Stimulated activated CD4-positive, alpha-beta T cell treated with anti-CD3 and anti-CD28 coated beads, Interleukin-4, amount 100 ng/mL, for 4 hours (primary cell): ENCODE data around the gene TJP1.
"Not testable (repeated sequence)": the region's sequence is repeated elsewhere in the genome, so short reads cannot be mapped to it uniquely, and the experiment has no call there.

ENCODE experiments used
- DNase-seq, 2 experiments: peaks; one replicate each; pipeline ENCODE4 v3.0.0-alpha.2; 2020

The TJP1 gene

DNA sequence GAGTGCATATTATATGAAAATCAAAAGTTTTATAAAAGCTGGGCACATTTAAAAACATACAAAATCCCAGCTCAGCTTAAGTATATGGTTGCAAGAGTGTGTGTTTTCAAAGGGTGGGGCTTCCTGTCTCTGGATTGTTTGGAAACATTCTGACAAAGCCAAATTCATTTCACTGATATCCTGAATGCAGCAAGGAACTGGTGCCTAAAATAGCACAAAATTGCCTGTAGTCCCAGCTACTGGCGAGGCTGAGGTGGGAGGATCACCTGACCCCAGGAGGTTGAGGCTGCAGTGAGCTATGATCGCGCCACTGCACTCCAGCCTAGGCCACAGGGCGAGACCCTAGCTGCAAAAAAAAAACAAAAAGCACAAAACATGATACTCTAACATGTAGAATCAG is 13.0 kb upstream of the TJP1 start:
- DNase-seq = no peak

GRCh38 chr15:29832709-29833108 is 10.4 kb upstream of the TJP1 start:
- DNase-seq = no peak

GRCh38 chr15:29826908-29827820 is 4.9 kb upstream of the TJP1 start:
- no peak for DNase-seq

DNA sequence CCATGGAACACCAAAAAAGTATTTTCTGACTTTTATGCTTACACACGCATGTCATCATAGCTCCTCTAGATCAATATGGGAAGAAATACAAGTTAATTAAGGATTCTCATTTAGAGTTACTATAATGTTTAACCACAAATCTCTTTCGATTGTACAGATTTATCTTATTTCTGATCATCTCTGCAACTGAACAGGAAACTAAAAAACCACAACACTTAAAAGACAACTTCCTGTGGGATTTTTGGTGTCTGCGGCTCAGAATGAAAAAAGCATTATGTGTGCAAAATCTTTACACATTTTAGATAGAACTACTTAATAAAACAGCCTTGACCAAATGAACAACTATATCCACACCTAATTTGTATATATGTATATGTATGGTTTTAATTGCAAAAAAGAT is 3.0 kb upstream of the TJP1 start:
- no peak for DNase-seq

GRCh38 chr15:29822684-29823459 is 604 bp upstream of the TJP1 start:
- no peak for DNase-seq

DNA sequence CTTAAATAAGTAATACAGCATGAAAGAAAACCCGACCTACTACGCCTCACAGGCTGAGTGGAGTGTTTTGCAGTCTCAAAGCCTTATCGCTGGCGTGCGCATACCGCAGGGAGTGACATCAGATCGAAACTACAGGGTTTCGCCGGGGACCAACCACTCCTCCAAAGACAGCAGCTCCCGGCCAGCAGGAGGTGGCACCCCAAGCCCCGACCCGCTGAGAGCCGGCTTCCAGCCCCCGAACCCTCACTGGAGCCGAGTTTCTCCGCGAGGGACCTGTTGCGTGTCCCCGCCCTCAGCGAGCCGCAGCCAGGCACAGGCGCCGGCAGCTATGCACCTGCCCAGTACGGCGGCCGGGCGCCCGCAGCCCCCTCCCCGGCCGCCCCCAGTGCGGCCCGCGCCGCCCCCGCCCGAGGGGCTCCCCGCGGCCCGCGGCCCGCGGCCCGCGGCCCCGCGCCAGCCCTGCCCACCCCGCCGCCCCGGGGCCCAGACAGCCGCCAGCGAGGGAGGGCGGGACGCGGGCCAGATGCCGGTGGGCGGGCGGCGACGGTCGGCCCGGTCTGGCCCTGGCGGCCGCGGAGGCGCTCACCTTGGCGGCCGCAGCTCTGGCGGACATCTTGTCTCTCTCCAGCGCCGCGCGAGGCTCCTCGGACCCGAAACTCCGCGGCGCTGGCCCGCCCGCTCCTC is 710 bp downstream of the TJP1 start:
- peak in 1 of 2 experiments; percentile 5 for DNase-seq

GRCh38 chr15:29820394-29821154 is 1.7 kb downstream of the TJP1 start:
- DNase-seq = no peak

DNA sequence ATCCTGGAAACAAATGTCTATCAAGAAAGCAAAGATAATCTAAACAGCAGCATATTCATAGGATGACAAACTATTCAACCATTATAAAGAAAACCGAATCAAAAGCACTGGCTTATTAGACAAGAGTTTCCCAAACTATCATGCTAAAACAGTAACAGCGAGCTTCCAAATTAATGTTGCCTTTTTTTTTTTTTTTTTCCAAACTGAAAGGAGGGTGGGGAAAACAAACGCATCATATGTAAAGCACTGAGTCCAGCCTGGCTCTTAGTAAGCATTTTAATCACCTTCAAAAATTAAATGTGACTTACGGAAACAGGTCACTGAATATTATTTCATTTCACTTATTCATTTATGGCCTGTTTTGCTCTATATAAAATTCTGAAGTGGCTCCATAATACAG is 2.3 kb downstream of the TJP1 start:
- DNase-seq = no peak

GRCh38 chr15:29818141-29818540 is 4.1 kb downstream of the TJP1 start:
- no peak for DNase-seq

DNA sequence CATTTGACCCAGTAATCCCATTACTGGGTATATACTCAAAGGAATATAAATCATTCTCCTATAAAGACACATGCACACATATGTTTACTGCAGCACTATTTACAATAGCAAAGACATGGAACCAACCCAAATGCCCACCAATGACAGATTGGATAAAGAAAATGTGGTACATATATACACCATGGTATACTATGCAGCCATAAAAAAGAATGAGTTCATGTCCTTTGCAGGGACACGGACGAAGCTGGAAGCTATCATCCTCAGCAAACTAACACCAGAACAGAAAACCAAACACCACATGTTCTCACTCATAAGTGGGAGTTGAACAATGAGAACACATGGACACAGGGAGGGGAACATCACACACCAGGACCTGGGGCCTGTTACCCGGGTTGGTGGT is 4.8 kb downstream of the TJP1 start:
- not testable (repeated sequence) for DNase-seq

- no peak for DNase-seq
Measured at GRCh38 chr15:29815000-29815710, 7.1 kb downstream of the TJP1 start.

DNA sequence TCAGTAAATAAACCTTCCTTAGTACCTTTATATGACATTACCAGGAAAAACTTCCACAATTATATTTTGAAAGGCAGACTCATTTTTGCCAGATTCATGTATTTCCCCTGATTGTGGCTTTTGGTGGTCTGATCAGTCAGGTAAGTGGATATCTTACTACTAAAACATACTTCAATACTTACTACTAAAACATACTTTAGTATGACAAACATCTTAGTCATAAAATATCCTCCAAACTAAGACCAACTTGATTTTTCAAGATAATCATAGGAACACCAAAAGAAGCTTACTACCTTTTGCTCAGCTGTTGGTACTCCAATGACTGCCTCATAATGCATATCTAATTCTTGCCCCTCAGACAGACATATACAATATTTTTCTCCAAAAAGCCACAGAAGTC is 9.3 kb downstream of the TJP1 start:
- DNase-seq = no peak

GRCh38 chr15:29812384-29812694 is 9.9 kb downstream of the TJP1 start:
- DNase-seq = no peak

DNA sequence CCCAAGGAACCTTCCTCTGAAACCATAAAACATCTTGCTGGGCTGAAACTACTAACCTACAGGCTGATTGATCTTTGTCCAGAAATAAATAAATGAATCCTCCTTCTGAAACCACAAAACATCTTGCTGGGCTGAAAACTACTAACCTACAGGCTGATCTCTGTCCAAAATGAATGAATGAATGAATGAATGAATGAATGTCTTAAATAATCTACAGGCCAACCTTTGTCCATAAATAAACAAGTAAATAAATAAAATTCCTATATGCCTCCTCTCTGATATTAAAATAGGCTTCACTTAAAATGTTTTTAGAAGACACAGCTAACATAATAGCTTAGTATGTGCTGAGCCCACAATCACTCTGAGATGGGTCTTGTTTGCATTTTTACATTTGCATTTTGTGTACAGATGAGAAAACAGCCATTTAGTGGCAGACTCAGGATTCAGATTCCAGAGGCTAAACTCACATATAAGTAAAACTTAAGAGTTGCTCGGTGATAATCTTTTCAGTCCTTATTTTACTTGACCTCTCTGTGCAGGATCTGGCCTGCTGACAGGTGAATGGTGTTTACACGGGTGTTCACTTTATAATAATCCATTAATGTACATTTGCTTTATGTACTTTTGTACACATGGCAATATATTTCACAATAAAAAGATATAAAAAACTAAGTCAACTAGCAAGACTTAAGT is 10.4 kb downstream of the TJP1 start:
- DNase-seq = no peak

DNA sequence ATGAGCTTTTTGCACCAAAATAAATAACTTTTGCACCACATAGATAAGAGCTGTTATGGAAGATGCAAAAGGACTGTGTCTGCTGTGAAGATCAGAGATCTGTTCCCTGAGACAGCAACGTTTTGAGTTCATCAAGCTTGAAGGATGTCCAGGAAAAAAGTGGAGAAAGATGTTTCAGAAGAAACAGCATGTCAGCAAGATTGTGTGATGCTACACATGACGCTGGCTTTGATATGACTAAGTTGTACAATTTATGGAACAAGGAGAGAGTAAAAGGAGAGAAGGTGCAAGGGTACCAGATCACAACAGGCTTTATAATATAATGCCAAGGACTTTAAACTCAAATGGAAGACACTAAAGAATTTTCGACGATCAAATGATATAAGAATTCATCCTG is 16.6 kb downstream of the TJP1 start:
- DNase-seq = no peak

- no peak for DNase-seq
Measured at GRCh38 chr15:29805043-29805707, 17.1 kb downstream of the TJP1 start.

- DNase-seq = no peak
Measured at GRCh38 chr15:29802411-29802810, 19.9 kb downstream of the TJP1 start.

DNA sequence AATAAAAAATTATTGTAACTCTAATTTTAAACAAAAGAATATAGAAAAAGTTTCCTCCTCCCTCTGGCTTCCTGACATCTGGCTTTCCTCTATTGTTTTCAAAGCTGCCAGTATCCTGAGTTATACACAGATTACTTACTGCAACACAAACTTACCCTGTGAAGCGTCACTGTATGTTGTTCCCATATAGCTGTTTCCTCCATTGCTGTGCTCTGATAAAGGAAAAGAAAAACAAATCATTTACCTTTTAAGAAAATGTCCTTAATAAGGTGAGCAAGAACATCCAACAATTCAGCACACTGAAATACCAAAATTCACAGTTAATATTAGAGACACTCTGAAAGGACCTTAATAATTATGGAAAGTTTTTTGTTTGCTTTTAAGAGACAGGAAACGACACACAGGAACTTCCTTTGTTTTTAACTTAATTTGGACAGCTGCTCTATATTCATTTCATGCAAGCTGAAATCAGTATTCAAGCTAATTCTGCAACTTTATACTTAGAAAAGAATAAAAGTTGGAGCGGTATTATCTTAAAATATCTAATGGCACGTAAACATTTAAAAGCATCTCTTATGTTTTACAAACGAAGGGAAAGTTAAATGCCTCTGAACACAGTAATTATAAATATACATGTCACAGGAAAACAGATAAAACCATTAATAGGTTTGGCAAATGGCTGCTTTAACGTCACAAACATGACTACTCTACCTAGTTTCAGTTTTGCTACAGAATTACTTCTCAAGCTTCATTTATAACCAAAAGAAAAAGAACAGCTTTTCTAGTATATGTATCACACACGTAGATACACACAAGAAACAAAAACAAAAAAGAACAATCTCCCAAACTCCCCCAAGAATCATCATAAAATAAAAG is 21.5 kb downstream of the TJP1 start:
- no peak for DNase-seq

DNA sequence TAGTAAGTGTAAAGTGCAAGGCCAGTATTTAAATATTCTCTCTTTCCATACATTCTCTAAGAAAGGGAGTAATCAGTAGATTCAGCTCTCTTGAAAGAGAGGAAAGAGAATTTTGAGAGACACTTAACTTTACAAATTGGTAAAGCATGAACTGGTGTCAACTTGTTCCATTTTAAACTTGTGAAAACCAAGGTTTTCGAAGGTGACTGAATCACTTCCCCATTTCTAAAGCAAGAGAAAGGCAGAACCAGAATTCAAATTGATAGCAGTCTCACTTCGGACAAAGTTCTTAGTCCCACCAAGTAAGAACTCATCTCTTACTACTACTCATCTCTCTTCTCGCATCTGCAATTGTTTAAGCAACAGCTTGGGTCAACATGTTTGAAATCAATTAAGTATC is 22.4 kb downstream of the TJP1 start:
- DNase-seq = no peak

GRCh38 chr15:29795610-29796009 is 26.7 kb downstream of the TJP1 start:
- no peak for DNase-seq
